Ishikawa (cell line): ENCODE data around the gene FAM186B.

ENCODE experiments used
- CEBPB ChIP-seq: IDR thresholded peaks from 2 replicates; pipeline ENCODE4 v1.6.1; 2012
- CREB1 ChIP-seq: IDR thresholded peaks from 2 replicates; pipeline ENCODE4 v1.6.1; 2012; ENCODE audit warnings: low read depth
- EGR1 ChIP-seq: IDR thresholded peaks from 2 replicates; pipeline ENCODE4 v1.6.1; 2012
- EP300 ChIP-seq: IDR thresholded peaks from 2 replicates; pipeline ENCODE4 v1.6.1; 2012; ENCODE audit warnings: borderline replicate concordance
- FOXM1 ChIP-seq: IDR thresholded peaks from 2 replicates; pipeline ENCODE4 v1.6.1; 2012; ENCODE audit warnings: low read depth, borderline replicate concordance
- MAX ChIP-seq: IDR thresholded peaks from 2 replicates; pipeline ENCODE4 v1.6.1; 2012
- NFIC ChIP-seq: IDR thresholded peaks from 2 replicates; pipeline ENCODE4 v1.6.1; 2012
- RAD21 ChIP-seq: IDR thresholded peaks from 2 replicates; pipeline ENCODE4 v1.6.1; 2012; ENCODE audit warnings: low read depth
- REST ChIP-seq: IDR thresholded peaks from 2 replicates; pipeline ENCODE4 v1.6.1; 2012; ENCODE audit warnings: low read depth, mild to moderate bottlenecking
- TAF1 ChIP-seq: IDR thresholded peaks from 2 replicates; pipeline ENCODE4 v1.6.1; 2012; ENCODE audit warnings: low read depth, mild to moderate bottlenecking
- TCF12 ChIP-seq: IDR thresholded peaks from 2 replicates; pipeline ENCODE4 v1.6.1; 2012; ENCODE audit warnings: low read depth
- TEAD4 ChIP-seq: IDR thresholded peaks from 2 replicates; pipeline ENCODE4 v1.6.1; 2012
- USF1 ChIP-seq: IDR thresholded peaks from 2 replicates; pipeline ENCODE4 v1.6.1; 2012
- YY1 ChIP-seq: IDR thresholded peaks from 2 replicates; pipeline ENCODE4 v1.6.1; 2012; ENCODE audit warnings: low read depth
- ZBTB7A ChIP-seq: IDR thresholded peaks from 2 replicates; pipeline ENCODE4 v1.6.1; 2012; ENCODE audit warnings: low read depth

Gene FAM186B

GRCh38 chr12:49632986-49633702 lies 27.7 kb upstream of the FAM186B start:
- TF ChIP-seq ZBTB7A = no peak
- no peak for TF ChIP-seq FOXM1
- TF ChIP-seq EGR1 = no peak
- TF ChIP-seq EP300 = no peak
- TF ChIP-seq CEBPB = no peak
- no peak for TF ChIP-seq RAD21
- TF ChIP-seq REST = no peak
- no peak for TF ChIP-seq TAF1
- TF ChIP-seq CREB1 = no peak
- TF ChIP-seq USF1 = no peak
- no peak for TF ChIP-seq MAX
- no peak for TF ChIP-seq NFIC

GRCh38 chr12:49632401-49632800 lies 27.0 kb upstream of the FAM186B start:
- TF ChIP-seq TAF1 (no peak), MAX (no peak), EGR1 (no peak), USF1 (no peak), CREB1 (no peak), ZBTB7A (no peak), FOXM1 (no peak), TEAD4 (no peak), TCF12 (no peak), EP300 (no peak), REST (no peak), NFIC (no peak), CEBPB (no peak), YY1 (no peak), RAD21 (no peak)

- no peak for TF ChIP-seq RAD21
Observed at GRCh38 chr12:49631336-49631907, 26.0 kb upstream of the FAM186B start.

GRCh38 chr12:49627752-49628360 lies 22.4 kb upstream of the FAM186B start:
- TF ChIP-seq FOXM1 (no peak), TEAD4 (no peak), ZBTB7A (no peak), USF1 (no peak), NFIC (no peak), EGR1 (no peak), TAF1 (no peak), TCF12 (no peak)

- TF ChIP-seq TEAD4 = no peak
- no peak for TF ChIP-seq RAD21
Observed at GRCh38 chr12:49626836-49627235, 21.4 kb upstream of the FAM186B start.
